KMS-11 (cell line): ENCODE data around the gene HNRNPA2B1.

Experiments
- H2AFZ ChIP-seq: fragments of 200-600 bp; sonication (generic); 2 replicates; pipeline ENCODE4 v1.6.1; 2016; ENCODE audit warnings: antibody characterized with exemption, mixed run types, low read depth
- H3K27ac ChIP-seq: fragments of 200-600 bp; sonication (generic); 2 replicates; pipeline ENCODE4 v1.6.1; 2016; ENCODE audit warnings: mild to moderate bottlenecking, mixed run types
- H3K27me3 ChIP-seq: fragments of 200-600 bp; sonication (generic); 2 replicates; pipeline ENCODE4 v1.6.1; 2017; ENCODE audit warnings: mild to moderate bottlenecking, low read depth, mixed run types, moderate library complexity; ENCODE audit not compliant: insufficient read depth
- H3K36me3 ChIP-seq: fragments of 200-600 bp; sonication (generic); 2 replicates; pipeline ENCODE4 v1.6.1; 2017; ENCODE audit warnings: mild to moderate bottlenecking, mixed run types; ENCODE audit not compliant: insufficient read depth
- H3K4me1 ChIP-seq: fragments of 200-600 bp; sonication (generic); 2 replicates; pipeline ENCODE4 v1.6.1; 2016; ENCODE audit warnings: mild to moderate bottlenecking, low read depth, mixed run types; ENCODE audit not compliant: poor library complexity, severe bottlenecking
- H3K4me2 ChIP-seq: fragments of 200-600 bp; sonication (generic); 2 replicates; pipeline ENCODE4 v1.7.0; 2016; ENCODE audit warnings: mild to moderate bottlenecking, mixed run types
- H3K4me3 ChIP-seq: fragments of 200-600 bp; sonication (generic); IDR thresholded peaks from 2 replicates; pipeline ENCODE4 v1.6.1; 2017; ENCODE audit warnings: low read depth, low read length, mixed read lengths; ENCODE audit not compliant: insufficient read depth
- H3K79me2 ChIP-seq: fragments of 200-600 bp; sonication (generic); 2 replicates; pipeline ENCODE4 v1.6.1; 2016; ENCODE audit warnings: low read depth, mixed run types; ENCODE audit not compliant: insufficient read depth
- H3K9ac ChIP-seq: fragments of 200-600 bp; sonication (generic); 2 replicates; pipeline ENCODE4 v1.6.1; 2016; ENCODE audit warnings: mild to moderate bottlenecking, mixed run types
- H4K20me1 ChIP-seq: fragments of 200-600 bp; sonication (generic); 2 replicates; pipeline ENCODE4 v1.6.1; 2016; ENCODE audit warnings: mild to moderate bottlenecking, mixed run types; ENCODE audit not compliant: insufficient read depth
- CTCF ChIP-seq: fragments of 200-600 bp; sonication (generic); conservative IDR thresholded peaks from 2 replicates; pipeline ENCODE4 v1.6.1; 2017; ENCODE audit warnings: low read depth, mild to moderate bottlenecking, antibody characterized with exemption, low read length, moderate library complexity, mixed read lengths

The HNRNPA2B1 gene

DNA sequence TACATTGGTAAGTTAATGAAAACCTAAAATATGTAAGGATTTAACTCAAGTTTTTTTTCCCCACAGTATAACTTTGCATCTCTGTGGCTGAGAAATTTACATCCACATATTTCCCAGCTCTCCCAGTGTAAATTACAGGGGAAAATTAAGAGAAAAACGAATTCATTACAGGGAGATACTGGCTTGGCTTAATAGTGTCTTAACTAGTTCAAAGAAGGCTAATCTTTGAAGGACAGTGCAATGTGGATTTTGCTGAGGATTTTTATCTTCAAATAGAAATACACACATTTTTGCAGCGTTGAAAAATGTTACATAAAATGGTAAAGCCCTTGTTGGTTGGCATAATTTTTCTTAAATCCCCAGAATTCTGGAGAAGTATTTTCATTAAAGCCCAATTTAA lies 2.5 kb upstream of the HNRNPA2B1 start:
- H2AFZ ChIP-seq: no peak overlapping the region
- H3K27me3 ChIP-seq: no peaks in the 10 kb centered on the region
- H3K27ac ChIP-seq: peak overlapping the region; percentile 94; the same call in 1 of the 2 replicates
- peaks cover 35% of the 10 kb centered on the region for H3K36me3 ChIP-seq
- H3K9ac ChIP-seq: peak overlapping the region; percentile 98
- H3K4me3 ChIP-seq: no peak overlapping the region
- TF ChIP-seq CTCF: no peak
- H3K79me2 ChIP-seq: peaks cover 89% of the 10 kb centered on the region
- peaks cover 50% of the 10 kb centered on the region for H4K20me1 ChIP-seq
- H3K4me2 ChIP-seq: peak overlapping the region; percentile 88
- peaks cover 35% of the 10 kb centered on the region for H3K4me1 ChIP-seq

DNA sequence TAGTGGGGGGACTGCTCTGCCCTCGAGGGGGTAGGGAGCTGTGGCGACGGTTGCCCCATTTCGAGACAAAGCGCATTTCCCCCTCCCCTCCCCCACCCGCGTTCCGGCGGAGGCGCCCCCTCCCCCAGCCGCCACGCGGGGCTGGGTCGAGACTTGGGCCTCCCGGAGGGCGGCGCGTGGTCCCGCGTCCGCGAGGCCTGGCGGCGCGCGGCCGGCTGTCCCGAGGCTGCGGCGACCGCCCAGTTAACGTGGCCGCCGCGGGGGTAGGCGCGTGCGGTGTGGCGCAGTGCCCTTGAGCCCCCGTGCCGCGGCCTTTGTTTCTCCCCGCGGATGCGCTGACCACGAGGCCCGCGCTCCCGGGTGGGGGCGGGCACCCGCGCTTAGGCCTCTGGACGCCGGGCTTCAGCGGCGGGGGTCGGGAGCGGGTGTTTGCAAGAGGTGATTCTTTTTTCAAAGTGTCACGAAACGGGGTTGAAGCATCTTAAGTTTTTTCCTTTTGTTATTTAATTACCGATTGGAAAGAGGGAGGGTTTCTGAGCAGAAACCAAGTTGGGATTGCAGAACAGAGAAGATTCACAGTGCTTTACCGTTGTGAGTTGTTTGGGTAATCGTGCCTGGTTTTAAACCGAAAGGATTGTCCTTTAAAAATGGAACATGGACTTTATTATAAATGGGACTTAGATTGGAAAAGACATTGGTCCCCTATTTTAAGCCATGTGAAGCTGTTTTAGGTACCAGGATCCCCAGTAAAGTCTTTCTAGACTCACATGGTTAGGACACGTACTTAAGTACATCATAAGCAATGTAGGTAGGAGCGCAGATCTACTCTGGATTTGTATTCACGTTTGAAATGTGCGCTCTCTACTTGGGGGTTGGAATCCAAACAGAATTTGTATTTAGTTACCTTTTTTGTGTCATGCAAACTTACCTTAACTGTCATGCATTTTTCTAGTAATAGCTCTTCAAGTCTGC lies 1.8 kb upstream of the HNRNPA2B1 start:
- H3K4me2 ChIP-seq: peak overlapping the region; percentile 88
- peak overlapping the region; percentile 94 for H3K27ac ChIP-seq
- H3K4me1 ChIP-seq: peaks cover 42% of the 10 kb centered on the region
- H3K9ac ChIP-seq: peak overlapping the region; percentile 98
- H3K79me2 ChIP-seq: peaks cover 89% of the 10 kb centered on the region
- H3K4me3 ChIP-seq: no peak overlapping the region
- peaks cover 37% of the 10 kb centered on the region for H3K36me3 ChIP-seq
- TF ChIP-seq CTCF: no peak
- no peaks in the 10 kb centered on the region for H3K27me3 ChIP-seq
- H2AFZ ChIP-seq: no peak overlapping the region
- H4K20me1 ChIP-seq: peaks cover 57% of the 10 kb centered on the region

DNA sequence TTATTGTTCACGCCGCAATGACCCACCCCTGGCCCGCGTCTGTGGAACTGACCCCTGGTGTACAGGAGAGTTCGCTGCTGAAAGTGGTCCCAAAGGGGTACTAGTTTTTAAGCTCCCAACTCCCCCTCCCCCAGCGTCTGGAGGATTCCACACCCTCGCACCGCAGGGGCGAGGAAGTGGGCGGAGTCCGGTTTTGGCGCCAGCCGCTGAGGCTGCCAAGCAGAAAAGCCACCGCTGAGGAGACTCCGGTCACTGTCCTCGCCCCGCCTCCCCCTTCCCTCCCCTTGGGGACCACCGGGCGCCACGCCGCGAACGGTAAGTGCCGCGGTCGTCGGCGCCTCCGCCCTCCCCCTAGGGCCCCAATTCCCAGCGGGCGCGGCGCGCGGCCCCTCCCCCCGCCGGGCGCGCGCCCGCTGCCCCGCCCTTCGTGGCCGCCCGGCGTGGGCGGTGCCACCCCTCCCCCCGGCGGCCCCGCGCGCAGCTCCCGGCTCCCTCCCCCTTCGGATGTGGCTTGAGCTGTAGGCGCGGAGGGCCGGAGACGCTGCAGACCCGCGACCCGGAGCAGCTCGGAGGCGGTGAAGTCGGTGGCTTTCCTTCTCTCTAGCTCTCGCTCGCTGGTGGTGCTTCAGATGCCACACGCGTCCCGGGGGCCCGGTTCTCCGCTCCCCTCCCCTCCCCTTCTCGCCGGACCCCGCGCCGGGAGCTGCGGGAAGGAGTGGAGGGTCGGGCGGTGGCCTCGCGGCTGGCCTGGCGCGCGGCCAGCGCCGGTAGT lies 887 bp upstream of the HNRNPA2B1 start, which contains the start of gene CBX3:
Gene CBX3 (plus strand): TSS at position 499 of the 772 bp plus-strand sequence. CDS start 1,254 bp downstream, outside the sequence.
- Histone ChIP-seq H4K20me1 (peaks cover 66% of the 10 kb centered on the region), H3K36me3 (peaks cover 38% of the 10 kb centered on the region; the same call in 1 of the 2 replicates), H3K4me2 (peak within 1 kb of the TSS; percentile 88), H3K4me3 (peak within 1 kb of the TSS; percentile 41), H2AFZ (peak within 1 kb of the TSS; percentile 53), H3K79me2 (peaks cover 89% of the 10 kb centered on the region), H3K4me1 (peaks cover 42% of the 10 kb centered on the region), H3K27me3 (no peaks in the 10 kb centered on the region), H3K27ac (peak within 1 kb of the TSS; percentile 94), H3K9ac (peak within 1 kb of the TSS; percentile 98)
- no peak for TF ChIP-seq CTCF

GRCh38 chr7:26200038-26200443 lies 505 bp downstream of the HNRNPA2B1 start:
- Histone ChIP-seq H3K27ac (peak overlapping the region; percentile 94), H4K20me1 (peaks cover 67% of the 10 kb centered on the region), H3K27me3 (no peaks in the 10 kb centered on the region), H3K4me3 (peak overlapping the region; percentile 41), H2AFZ (no peak overlapping the region), H3K4me2 (peak overlapping the region; percentile 82), H3K4me1 (peaks cover 42% of the 10 kb centered on the region), H3K36me3 (peaks cover 44% of the 10 kb centered on the region; the same call in 1 of the 2 replicates), H3K79me2 (peaks cover 89% of the 10 kb centered on the region), H3K9ac (peak overlapping the region; percentile 98)
- TF ChIP-seq CTCF: no peak
